HG03342 (cell line): ENCODE data around the gene MIP.
A peak's percentile ranks its signal among the peaks of the same experiment; 100 is the strongest.
"Not testable (repeated sequence)": the region's sequence is repeated elsewhere in the genome, so short reads cannot be mapped to it uniquely, and the experiment has no call there.

ENCODE experiments used
- ATAC-seq: cut with Tn5 transposase; IDR thresholded peaks from one replicate; pipeline ENCODE4 v1.9.1; 2021; ENCODE audit warnings: mild to moderate bottlenecking, moderate library complexity; ENCODE audit not compliant: unreplicated experiment

The MIP gene

GRCh38 chr12:56454557-56454956 lies at the start of gene MIP:
Gene MIP, minus strand, starts transcription at chr12:56454657. Its CDS starts 44 bp downstream, at chr12:56454613.
- ATAC-seq, result no peak

DNA sequence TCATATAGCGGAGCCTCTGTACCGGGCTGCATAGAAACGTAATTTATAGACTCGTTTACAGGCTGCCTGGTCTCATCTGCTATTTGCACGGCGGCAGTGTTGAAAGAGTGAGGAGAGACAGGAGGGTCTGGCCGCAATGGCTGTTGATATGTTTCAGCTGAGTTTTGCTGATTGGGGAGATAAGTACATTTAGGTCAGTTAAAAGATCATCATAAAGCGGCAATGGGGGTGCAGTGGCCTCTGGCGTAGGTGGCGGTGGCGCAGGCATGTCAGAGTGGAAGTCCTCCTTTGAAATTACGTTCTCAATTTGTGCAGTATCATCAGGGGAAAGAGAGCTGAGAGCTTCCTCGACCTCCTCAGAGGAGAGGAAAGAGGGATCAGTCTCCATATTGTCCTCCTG lies 45.4 kb upstream of the MIP start:
- ATAC-seq, result not testable (repeated sequence)

DNA sequence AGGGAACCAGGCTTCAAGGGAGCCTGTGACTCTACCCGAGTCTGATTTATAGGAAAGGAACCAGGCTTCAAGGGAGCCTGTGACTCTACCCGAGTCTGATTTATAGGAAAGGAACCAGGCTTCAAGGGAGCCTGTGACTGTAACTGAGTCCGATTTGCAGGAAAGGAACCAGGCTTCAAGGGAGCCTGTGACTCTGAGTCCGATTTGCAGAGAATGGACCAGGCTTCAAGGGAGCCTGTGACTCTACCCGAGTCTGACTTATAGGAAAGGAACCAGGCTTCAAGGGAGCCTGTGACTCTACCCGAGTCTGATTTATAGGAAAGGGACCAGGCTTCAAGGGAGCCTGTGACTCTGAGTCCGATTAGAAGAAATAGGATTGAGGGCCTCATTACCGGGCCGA lies 45.0 kb upstream of the MIP start:
- ATAC-seq, result not testable (repeated sequence)

GRCh38 chr12:56498126-56498902 lies 43.9 kb upstream of the MIP start:
- ATAC-seq, result not testable (repeated sequence)

DNA sequence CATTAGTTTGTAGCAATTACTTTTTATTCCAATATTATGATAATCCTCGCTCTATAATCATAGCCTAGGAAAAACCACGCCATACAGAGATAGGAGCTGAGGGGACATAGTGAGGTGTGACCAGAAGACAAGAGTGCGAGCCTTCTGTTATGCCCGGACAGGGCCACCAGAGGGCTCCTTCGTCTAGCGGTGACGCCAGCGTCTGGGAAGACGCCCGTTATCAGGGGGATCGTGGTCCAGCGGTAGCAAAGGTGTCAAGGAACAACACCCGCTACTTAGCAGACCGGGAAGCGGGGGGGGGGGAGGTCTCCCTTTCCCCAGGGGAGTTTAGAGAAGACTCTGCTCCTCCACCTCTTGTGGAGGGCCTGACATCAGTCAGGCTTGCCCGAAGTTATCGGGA lies 42.2 kb upstream of the MIP start:
- not testable (repeated sequence) for ATAC-seq

DNA sequence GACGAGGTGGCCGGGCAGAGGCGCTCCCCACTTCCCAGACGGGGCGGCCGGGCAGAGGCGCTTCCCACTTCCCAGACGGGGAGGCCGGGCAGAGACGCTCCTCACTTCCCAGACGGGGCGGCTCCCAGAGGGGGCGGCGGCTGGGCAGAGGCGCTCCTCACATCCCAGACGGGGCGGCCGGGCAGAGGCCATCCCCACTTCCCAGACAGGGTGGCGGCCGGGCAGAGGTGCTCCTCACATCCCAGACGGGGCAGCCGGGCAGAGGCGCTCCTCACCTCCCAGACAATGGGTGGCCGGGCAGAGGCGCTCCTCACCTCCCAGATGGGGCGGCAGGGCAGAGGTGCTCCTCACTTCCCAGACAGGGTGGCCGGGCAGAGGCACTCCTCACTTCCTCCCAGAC lies 40.0 kb upstream of the MIP start:
- not testable (repeated sequence) for ATAC-seq

DNA sequence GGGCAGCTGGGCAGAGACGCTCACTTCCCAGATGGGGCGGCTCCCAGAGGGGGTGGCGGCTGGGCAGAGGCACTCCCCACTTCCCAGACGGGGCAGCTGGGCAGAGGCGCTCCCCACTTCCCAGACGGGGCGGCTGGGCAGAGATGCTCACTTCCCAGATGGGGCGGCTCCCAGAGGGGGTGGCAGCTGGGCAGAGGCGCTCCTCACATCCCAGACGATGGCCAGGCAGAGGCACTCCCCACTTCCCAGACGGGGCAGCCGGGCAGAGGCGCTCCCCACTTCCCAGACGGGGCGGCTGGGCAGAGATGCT lies 39.6 kb upstream of the MIP start:
- not testable (repeated sequence) for ATAC-seq

GRCh38 chr12:56493409-56494105 lies 39.1 kb upstream of the MIP start:
- not testable (repeated sequence) for ATAC-seq

- ATAC-seq, result no peak
These were observed 35.9 kb upstream of the MIP start for GRCh38 chr12:56490360-56490759.

DNA sequence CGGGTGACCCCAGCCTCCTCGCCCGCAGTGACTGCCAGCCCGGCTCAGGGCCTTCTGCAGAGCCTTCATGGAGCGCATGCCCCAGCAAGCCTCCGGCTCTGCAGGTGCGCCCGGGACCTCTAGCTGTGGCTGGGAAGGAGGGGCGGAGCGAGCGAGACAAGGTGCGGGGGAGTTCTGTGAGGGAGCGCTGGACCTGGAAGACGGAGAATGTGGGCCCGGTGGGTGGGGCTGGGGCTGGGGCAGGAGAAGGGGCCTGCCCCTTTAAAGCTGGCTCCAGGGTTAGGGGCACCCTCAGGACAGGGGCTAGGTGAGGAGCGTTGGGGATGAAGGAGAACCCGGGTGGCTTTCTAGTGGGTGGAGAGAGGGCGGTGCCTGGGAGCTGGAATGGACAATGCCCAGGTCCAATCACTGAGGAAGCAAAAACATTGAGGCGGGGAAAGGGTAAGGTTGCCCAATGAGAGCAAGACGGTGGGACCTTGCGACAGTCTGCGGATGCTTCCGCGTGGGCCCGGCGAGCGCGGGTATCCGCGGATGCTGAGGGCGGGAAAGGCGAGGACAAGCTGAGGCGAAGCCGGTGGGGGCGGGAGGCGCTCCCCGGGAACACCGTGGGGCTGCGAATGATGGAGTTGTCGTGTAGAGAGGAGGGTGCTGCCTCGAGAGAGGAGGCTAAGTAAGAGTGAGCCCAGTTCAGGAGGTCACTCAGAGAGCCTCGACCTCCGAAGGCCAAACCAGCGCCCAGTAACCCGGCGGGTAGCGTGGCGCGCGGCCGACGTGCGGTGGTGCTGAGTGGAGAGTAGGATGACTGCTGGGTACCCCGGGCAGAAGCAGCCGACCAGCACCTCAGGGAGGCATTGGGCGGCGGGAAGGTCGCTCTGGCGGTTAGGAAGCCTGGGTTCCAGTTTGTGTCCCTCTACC lies 33.8 kb upstream of the MIP start, which contains the start of gene GLS2:
GLS2 (minus strand) TSS at position 121 of the 915 bp plus-strand sequence; CDS start at position 78, 43 bp downstream.
- ATAC-seq, result peak; percentile 89

DNA sequence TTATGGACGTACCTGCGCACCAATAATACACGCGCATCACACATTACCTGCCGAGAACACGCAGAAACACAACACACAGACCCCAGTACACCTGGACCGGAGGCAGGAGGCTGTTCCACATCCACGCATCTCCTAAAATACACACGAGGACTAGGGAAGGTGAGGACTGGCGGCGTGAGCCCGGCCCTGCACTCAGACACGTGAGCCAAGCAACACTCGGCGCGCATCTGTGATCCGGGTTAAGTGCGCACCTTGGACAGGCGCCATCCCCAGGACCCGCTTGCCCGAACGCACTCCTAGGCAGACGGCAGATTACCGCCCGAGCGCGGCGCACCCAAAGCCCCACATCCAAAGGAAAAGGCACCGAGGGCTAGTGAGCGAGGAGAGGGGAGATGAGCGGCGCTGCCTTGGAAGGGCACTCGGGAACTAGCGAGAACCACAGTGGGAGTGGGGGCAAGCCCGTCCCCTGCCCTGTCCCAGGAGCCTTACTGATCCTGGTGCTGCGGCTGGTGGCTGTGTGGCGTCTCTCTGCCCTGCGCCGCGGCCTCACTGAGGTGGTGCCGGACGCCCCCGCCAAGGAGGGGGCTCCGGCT lies 33.1 kb upstream of the MIP start:
- peak; percentile 30 for ATAC-seq

DNA sequence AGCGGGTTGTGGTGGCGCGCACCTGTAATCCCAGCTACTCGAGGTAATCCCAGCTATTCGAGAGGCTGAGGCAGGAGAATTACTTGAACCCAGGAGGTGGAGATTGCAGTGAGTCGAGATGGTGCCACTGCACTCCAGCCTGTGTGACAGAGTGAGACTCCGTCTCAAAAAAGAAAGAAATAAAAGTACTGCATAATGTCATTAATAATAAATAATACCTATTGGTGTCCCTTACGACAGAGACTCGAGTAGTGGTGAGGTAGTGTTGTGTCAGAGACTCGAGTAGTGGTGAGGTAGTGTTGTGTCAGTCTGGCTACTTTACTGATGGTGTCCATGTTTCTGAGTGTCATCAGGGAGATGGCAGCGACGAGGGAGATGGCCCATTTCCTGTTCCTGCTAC lies 32.2 kb upstream of the MIP start:
- ATAC-seq, result no peak

- ATAC-seq, result no peak
These were observed 30.1 kb upstream of the MIP start for GRCh38 chr12:56484566-56484965.

DNA sequence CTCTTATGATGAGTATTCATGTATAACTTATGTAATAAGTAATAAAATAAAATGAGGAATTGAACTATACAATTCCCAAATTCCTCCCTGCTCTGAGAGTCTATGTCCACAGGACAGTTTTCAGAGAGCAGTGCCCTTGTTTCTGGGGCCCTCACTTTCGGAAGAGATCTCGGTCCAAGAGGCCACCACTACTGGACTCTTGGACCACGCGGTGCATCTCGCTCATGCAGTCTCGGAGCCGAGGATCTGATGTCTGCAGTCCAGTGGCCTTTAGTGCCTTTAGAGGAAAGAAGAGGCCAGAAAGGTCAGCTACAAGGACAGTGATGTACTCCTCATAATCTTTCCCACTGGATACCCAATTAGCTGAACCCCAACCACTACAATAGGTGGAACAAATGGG lies 25.2 kb upstream of the MIP start:
- ATAC-seq, result no peak

GRCh38 chr12:56477521-56478225 lies 23.2 kb upstream of the MIP start:
- ATAC-seq, result no peak

DNA sequence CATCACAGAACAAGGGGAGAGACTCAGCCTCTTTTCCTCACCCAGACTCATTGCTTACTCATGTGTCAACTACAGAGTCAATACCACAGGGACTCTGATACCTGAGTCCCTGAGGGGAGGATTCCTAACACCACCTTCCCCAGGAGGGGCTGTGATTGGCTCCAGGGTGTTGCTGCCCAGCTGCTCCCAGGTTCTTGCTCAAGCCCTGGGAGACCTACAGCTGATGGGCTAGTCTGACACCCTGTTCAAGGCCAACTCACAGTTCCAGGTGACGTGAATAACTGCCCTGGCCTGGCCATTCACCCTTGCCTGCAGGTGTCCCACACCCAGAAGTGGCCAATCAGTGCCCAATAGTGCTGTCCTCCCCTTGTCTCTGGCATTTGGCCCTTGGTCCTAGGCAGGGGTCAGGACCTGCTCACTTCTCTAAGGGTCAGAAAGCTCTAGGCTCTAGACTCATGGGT lies 22.5 kb upstream of the MIP start:
- no peak for ATAC-seq

DNA sequence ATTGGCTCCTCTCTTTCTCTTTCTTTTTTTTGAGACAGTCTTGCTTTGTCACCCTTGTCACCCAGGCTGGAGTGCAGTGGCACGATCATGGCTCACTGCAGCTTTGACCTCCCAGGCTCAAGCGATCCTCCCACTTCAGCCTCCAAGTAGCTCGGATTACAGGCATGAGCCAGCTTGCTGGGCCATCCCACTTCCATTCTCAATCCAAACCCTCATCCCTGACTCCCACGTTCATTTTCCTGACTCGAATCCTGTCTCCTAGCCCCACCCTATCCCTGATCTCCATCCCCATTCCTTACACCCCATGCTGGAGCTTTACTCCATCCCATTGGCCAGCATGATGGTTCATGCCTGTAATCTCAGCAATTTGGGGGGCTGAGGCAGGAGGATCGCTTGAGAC lies 21.7 kb upstream of the MIP start:
- ATAC-seq, result no peak

DNA sequence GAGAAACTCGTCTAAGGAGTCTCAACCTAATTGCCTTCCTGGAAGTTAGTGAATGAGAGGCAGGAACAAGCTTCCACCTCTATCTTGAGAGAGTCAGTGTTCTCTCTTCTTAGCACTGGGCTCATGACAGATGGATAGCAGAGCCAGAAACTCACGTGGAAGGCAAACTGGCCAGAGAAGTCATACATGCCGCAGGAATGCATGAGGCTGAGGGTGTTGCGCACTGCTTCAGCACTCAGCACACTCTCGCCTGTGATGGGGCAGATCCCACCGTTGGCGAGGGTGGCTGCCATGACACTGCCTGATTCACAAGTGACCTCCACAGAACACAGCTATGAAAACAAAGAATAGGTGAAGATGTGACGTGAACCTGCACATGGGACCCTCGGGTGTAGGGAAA lies 19.9 kb upstream of the MIP start:
- ATAC-seq, result no peak

GRCh38 chr12:56469007-56469930 lies 14.8 kb upstream of the MIP start:
- no peak for ATAC-seq
